KOPT-K1 (cell line): ENCODE data around the gene ABLIM2.
A peak's percentile ranks its signal among the peaks of the same experiment; 100 is the strongest.

Experiments
- H3K27ac ChIP-seq: fragments of 200-600 bp; sonication (generic); 2 replicates; pipeline ENCODE4 v1.5.1; 2016; ENCODE audit warnings: antibody characterized with exemption, mild to moderate bottlenecking, low read depth, low read length; ENCODE audit not compliant: poor library complexity, severe bottlenecking
- H3K36me3 ChIP-seq: fragments of 200-600 bp; sonication (generic); 2 replicates; pipeline ENCODE4 v1.5.1; 2017; ENCODE audit warnings: antibody characterized with exemption, mild to moderate bottlenecking, low read length, moderate library complexity; ENCODE audit not compliant: insufficient read depth
- H3K9me3 ChIP-seq: fragments of 200-600 bp; sonication (generic); 2 replicates; pipeline ENCODE4 v1.5.1; 2017; ENCODE audit warnings: antibody characterized with exemption, low read length, mild to moderate bottlenecking; ENCODE audit not compliant: insufficient read depth, poor library complexity, severe bottlenecking

ABLIM2 gene

DNA sequence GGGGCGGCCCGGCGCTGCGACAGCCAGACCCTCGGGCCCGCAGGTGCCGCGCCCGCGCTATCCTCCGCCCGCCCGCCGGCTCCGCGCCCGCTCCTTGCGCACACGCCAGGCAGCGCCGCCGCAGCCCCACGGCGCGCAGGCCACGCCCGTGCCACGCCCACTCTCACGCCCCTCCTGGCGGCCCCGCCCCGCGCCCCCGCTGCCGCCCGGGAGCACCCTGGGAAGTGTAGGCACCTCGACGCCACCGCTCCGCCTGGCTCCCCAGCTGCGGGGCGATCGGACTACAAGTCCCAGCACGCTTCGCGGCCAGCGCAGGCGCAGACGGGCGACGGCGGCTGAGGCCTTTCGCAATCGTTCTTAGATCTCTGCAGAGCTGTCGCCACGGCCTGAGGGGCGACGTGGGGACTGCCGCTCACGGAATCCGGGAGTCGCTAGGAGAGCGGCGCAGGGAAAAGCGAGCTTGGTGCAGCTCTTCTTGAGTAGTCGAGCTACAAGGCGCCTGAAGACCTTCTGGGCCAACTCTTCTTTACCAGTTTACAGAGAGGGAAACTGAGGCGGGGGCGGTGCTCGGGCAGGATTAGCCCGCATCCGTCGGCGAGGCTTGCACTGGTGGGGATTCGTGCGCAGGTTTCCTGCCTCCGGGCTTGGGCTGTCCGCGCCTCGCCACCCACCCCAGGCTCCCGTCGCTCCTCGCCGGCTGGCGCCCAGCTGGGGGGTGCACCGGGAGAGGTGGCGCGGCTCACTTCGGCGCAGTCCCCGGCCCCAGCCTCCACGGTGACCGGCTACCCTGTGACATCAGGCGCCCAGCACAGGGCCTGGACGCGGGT lies at the start of gene ABLIM2:
Gene ABLIM2, minus strand, starts transcription at position 104 of the 827 bp plus-strand sequence. CDS start 124 bp downstream, outside the sequence.
- Histone ChIP-seq H3K36me3 (no peaks in the 10 kb centered on the region), H3K27ac (peak within 1 kb of the TSS; percentile 27), H3K9me3 (no peaks in the 10 kb centered on the region)

DNA sequence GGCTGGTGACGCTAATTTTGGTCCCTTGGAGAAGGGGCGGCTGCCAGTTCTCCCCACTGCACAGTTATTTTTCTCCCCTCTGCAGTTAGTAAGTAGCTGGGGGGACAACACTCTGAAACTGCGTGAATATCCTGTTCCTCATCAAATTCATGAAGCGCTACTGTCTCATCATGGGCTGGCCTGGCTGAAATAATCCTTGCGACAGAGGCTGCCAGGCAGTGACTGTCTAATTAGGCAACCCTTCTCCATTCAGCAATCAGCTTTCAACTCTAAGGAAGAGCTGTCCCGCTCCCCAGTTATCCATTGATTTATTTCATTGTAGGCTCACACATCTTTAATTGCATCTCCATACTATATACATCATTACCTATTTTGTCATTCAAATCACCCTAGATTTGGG lies 48.7 kb upstream of the ABLIM2 start:
- Histone ChIP-seq H3K9me3 (no peaks in the 10 kb centered on the region), H3K27ac (no peak overlapping the region), H3K36me3 (peaks cover 6% of the 10 kb centered on the region; the same call in 1 of the 2 replicates)

DNA sequence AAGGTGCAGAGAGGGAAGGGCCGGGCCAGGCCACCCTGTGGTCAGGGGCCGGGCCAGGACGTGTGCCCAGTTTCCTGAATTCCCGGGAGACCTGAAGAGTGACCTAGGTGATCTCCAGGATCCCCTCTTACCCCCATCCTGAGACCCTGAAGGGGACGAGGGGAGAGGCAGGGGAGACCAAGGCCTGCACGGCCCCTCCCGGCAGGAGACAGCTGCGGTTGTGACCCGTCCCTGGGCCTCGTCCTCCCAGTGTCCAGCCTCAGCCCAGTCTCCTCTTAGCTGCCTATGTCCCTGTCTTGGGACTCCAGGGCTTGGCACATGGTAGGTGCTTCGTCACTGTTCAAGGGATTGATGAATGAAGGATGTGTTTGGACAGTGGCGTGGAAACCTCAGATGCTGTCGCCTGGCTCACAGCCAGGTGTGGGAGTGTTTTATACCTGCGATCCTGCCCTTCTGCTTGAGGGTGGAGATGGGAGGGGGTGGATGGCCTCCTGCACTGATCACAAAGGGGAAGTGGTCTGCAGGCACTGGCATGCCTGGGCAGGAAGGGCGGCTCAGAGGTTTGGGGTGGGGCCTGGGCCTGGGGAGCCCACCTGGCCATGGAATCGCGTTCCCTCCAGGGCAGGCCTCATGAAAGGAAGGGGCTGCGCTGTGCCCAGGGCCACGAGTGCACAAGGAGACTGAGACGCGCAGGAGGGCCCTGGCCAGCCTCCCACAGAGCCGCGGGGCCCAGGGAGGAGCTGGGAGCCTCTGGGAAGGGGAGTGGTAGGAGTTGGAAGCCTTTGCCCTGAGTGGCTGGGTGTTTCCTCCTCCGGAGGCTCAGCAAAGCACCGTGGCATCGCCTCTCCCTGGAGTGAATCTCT lies 47.4 kb upstream of the ABLIM2 start:
- Histone ChIP-seq H3K27ac (no peak overlapping the region), H3K9me3 (no peaks in the 10 kb centered on the region)

DNA sequence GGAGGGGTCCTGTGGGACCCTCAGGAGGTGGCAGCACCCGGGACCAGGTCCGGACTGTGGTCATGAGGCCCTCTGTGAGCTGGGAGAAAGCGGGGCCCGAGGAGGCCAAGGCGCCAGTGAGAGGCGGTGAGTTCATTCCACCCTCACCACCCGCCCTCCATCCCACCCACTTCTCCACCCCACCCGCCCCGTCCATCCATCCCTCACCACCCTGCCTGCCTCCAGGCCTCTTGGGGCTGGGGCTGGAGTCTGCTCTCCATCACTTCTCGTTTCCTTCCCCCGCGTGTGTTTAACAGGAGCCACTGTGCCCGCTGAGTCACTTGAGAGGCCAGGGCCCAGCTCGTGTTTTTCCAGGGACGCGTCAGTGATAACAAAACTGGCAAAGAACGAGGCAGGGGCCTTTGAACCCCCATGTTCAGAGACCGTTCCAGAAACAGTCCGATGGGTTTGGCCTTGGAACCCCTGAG lies 46.7 kb upstream of the ABLIM2 start:
- no peak overlapping the region for H3K27ac ChIP-seq
- H3K9me3 ChIP-seq, result no peaks in the 10 kb centered on the region

More for the DNA sequence above, 47.4 kb upstream of the ABLIM2 start:
- peaks cover 6% of the 10 kb centered on the region; the same call in 1 of the 2 replicates for H3K36me3 ChIP-seq

DNA sequence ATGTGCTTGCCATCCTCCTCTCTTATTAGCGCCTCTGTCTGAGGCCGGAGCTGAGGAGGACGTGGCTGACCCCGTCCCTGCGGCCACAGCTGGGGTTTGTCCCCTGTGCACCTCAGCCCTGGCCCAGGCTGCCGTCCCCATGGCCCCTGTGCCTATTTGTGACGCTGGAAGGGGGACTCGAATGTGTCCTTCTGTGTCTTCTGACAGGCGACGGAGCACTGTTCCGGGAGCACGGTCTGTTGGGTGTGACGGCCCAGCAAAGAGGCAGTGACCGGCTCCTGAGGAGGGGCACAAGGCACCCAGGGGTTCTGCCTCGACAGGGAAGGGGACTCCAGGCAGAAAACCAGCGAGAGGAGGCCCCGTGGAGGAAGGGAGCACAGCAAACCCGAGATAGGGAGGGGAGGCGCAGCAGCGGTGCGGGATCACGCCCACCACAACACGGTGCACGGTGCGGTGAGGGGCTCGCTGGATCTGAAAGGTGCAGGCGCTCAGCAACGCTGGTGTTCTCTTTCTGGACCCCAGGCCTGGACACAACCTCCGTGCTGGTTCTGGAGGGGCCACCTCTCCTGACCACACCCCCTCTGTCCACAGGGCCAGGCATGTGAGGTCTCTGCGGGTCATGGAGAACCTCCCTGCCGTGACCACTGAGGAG lies 46.1 kb upstream of the ABLIM2 start:
- H3K36me3 ChIP-seq, result peaks cover 6% of the 10 kb centered on the region; the same call in 1 of the 2 replicates
- peak overlapping the region; percentile 69 for H3K27ac ChIP-seq
- no peaks in the 10 kb centered on the region for H3K9me3 ChIP-seq

More for the DNA sequence above, 46.7 kb upstream of the ABLIM2 start:
- H3K36me3 ChIP-seq, result peaks cover 6% of the 10 kb centered on the region; the same call in 1 of the 2 replicates

DNA sequence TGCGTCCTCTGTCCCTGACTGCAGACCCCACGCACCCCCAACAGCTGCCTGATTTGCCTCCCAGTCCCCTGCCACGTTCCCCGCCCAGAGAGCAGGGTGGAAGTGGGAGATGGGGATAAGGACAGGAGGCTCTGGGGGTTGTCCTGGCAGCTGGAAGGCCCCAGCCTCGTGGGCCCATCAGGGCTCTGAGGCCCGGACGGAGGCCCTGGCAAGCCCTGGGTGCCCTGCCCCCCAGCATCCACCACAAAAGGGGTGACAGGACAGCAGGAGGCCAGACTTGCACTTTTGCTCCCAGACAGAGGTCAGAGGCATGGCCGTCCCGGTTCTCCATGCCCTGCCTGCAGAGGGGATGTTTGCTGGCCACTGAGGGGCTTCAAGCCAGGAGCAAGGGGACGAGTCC lies 45.2 kb upstream of the ABLIM2 start:
- H3K27ac ChIP-seq, result peak overlapping the region; percentile 69
- no peaks in the 10 kb centered on the region for H3K9me3 ChIP-seq
- H3K36me3 ChIP-seq, result peaks cover 6% of the 10 kb centered on the region; the same call in 1 of the 2 replicates

DNA sequence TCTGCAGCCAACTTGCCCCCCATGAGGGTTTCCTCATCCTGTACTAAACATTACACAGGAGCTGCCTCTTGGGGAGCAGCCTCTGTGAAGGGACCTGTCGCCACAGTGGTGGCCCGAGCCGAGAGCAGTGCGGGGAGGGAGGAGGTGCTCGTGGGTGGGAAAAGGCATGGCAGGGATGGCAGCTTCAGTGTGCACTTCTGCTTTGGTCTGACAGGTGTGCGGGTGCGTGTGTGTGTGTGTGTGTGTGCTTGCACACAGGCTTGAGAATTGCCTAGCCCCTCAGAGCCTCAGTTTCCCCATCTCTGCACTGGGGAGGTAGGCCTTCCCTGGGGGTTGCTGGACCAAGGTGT lies 44.4 kb upstream of the ABLIM2 start:
- peak overlapping the region; percentile 69 for H3K27ac ChIP-seq
- peaks cover 6% of the 10 kb centered on the region; the same call in 1 of the 2 replicates for H3K36me3 ChIP-seq
- no peaks in the 10 kb centered on the region for H3K9me3 ChIP-seq

DNA sequence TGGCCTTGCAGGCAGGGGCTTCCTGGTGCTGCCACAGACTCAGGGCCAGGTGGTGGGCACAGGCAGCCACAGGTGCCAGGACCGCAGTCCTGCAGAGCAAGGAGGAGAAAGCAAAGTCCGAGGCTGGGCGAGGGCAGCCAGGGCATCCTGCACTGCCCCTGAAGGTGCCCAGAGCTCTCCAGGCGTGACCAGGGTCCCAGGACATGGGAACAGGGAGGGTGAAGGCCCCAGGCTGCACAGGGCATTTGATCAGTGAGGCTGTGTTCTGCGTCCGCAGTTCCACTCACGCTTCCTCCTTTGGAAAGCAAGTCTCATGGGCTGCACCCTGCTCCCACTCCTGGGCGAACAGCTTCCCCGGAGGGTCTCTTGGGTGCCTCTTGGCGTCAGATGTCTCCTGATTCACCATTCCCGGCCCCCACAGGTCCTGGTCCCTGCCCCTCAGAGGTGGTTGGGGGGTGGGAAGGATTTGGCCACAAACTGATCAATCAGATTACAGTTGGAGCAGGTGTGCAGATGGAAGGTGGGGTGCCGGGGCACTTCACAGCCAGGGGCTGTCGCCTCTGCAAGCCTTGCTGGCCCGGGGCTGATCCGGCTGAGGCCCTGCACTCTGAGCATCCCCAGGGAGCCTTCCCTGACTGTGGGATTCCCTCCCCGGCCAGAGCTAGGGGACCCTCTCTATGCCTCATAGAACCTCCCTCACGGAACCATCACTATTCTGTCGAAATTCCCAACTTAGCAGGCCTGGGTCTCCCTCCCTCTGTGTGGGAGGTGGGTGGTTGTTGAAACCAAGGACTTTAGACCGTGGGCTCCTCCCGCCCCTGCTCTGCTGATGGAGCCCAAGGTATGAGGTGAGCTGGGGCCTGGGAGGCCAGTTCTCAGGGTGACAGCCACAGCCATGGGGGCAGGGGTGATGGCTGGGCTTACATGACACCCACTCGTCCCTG lies 43.8 kb upstream of the ABLIM2 start:
- H3K27ac ChIP-seq, result peak overlapping the region; percentile 69

DNA sequence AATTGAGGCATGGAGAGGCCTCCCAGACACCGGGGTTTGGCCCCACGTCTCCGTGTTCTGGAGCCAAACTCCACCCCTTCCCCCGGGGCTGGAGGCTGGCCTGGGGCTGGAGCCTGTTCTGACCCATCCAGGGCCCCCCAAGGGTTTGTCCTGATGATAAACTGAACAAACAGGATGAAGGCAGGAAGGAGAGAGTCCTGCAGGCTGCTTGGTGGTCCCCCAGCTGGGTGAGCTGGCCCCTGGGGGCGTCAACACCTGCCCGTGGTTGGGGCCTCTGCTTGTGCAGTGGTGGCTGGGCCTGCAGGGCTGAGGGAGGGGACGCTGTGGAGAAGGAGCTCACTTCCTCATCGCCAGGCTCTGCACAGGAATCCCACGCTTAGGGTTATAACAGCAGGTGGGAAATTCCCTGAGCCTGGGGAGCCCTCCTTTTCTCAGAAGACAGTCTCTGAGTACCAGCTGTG lies 42.7 kb upstream of the ABLIM2 start:
- Histone ChIP-seq H3K36me3 (no peaks in the 10 kb centered on the region; the same call in 1 of the 2 replicates), H3K9me3 (no peaks in the 10 kb centered on the region), H3K27ac (peak overlapping the region; percentile 69)

More for the DNA sequence above, 43.8 kb upstream of the ABLIM2 start:
- Histone ChIP-seq H3K9me3 (no peaks in the 10 kb centered on the region), H3K36me3 (no peaks in the 10 kb centered on the region; the same call in 1 of the 2 replicates)

DNA sequence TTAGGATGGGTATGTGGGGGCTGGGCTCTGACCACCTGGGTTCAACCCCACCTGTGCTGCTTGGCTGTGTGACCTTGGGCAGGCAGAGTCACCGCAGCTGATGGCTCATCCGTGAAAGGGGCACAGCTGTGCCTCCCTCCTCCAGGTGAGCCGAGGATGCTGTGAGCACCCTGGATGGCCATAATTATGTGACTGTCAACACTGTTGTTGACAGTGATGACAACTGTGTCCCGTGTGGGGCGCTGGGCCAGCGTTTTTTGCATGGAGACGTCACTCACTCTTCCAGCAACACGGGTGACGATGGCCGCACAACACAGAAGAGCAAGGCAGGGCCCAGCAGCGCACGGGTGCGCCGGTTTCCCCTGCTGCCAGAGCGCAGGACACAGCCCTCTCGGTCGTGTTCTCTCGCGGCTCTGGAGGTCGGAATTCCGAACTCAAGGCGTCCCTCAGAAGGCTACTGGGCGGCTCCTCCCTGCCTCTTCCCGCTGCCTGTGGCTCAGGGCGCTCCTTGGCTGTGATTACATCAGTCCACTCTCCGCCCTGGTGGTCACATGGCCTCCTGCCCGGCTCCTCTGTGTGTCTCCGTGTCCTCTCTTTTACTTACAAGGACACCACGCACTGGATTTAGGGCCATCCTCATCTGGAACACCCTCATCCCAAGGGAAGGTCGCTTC lies 41.8 kb upstream of the ABLIM2 start:
- H3K27ac ChIP-seq, result peak overlapping the region; percentile 69

DNA sequence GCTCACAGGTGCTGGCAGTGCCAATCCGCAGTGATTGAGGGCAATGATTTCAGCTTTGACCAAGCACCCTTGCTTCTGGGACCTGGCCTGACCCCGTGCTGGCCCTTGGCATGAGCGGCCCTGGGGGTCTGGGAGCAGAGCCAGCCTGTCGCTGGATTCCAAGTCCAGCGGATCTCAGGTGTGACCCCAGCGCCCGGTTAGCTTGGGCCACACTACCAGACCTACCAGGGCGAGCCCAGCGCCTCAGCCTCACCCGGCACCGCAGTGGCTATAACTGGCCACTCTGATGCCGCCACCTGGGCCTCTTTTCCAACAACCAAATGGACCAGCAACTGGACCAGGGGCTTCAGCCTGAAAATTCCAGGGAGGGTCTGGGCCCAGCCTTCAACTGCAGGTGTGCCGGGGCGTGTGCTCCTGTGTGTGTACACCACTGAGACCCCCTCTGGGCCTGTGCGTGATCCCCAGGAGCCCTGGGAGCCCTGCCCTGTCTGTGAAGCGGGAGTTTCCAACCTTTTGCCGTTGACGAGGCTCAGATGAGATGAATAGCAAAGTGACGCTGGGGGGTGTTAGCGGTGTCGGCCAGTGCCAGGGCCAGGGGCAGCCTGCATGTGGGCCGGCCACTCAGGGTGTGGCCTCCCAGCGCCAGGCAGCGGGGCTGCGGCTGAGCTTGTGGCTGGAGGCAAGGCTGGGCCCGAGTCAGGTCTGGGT lies 41.1 kb upstream of the ABLIM2 start:
- peak overlapping the region; percentile 69 for H3K27ac ChIP-seq
- no peaks in the 10 kb centered on the region for H3K36me3 ChIP-seq
- H3K9me3 ChIP-seq, result no peaks in the 10 kb centered on the region

More for the DNA sequence above, 41.8 kb upstream of the ABLIM2 start:
- Histone ChIP-seq H3K36me3 (no peaks in the 10 kb centered on the region; the same call in 1 of the 2 replicates), H3K9me3 (no peaks in the 10 kb centered on the region)

DNA sequence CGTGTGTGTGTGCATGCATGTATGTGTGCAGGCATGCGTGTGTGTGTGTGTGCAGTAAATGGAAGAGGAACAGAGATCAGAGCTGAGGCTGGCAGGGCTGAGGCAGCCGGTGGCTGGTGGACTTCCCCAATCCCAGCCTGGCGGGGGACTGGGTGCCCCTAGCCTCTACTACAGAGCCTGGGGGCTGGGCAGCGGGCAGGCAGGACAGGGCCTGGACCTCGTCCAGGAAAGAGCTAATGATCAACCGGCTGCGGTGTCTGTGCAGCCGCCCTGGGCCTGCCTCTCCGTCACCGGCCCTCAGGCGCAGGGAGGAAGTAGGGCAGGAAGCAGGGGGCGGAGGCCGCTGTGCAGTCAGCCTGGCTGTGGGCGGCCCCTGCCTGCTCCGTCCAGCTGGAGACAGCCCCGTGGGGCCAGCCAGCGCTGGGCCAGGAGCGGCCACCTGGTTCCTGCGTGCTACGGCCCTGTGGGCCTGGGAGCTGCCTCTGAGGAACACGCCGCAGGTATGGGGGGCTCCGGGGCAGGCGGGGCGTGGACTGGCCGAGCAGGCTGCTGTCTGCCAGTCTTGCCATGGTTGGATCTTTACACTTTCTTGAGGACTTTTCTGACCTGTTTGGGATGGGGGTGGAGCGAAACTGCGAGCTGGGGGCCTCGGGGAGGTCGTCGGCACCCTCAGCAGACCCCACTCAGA lies 40.4 kb upstream of the ABLIM2 start, which contains the start of gene SH3TC1:
Gene SH3TC1, plus strand, starts transcription at position 385 of the 688 bp plus-strand sequence. CDS start 5,905 bp downstream, outside the sequence.
- H3K36me3 ChIP-seq, result no peaks in the 10 kb centered on the region
- H3K9me3 ChIP-seq, result no peaks in the 10 kb centered on the region
- peak within 1 kb of the TSS; percentile 69 for H3K27ac ChIP-seq
